Measurements from ENCODE around the gene MSRB1. TPM values are rescaled to one million over a fixed set of nuclear protein-coding genes. Genes with fewer than 3 reads are reported as not detected.

Gene MSRB1
- total RNA-seq, 1 donor from 2014 or later: 39.2 TPM

Other genes starting within 250 kb of the MSRB1 start
- 71.4 TPM for gene MAPK8IP3, start 237.0 kb downstream of the MSRB1 start, total RNA-seq
- 31.7 TPM for gene NME3, start 171.7 kb downstream of the MSRB1 start, total RNA-seq
- 14.9 TPM for gene EME2, start 170.4 kb downstream of the MSRB1 start, total RNA-seq
- gene MRPS34, start 170.1 kb downstream of the MSRB1 start, total RNA-seq: 63.4 TPM
- 24.2 TPM for gene SPSB3, start 160.6 kb downstream of the MSRB1 start, total RNA-seq
- gene NUBP2, start 160.2 kb downstream of the MSRB1 start, total RNA-seq: 32.3 TPM
- gene IGFALS, start 149.5 kb downstream of the MSRB1 start, total RNA-seq: 0.19 TPM
- gene HAGH, start 116.4 kb downstream of the MSRB1 start, total RNA-seq: 166 TPM
- gene FAHD1, start 116.0 kb downstream of the MSRB1 start, total RNA-seq: 20.5 TPM
- gene MEIOB, start 71.0 kb downstream of the MSRB1 start, total RNA-seq: not detected
- gene HS3ST6, start 24.8 kb downstream of the MSRB1 start, total RNA-seq: not detected
- 202 TPM for gene RPL3L, start 11.5 kb upstream of the MSRB1 start, total RNA-seq
- gene NDUFB10, start 16.3 kb upstream of the MSRB1 start, total RNA-seq: 390 TPM
- gene RPS2, start 21.6 kb upstream of the MSRB1 start, total RNA-seq: 702 TPM
- not detected for gene RNF151, start 23.7 kb upstream of the MSRB1 start, total RNA-seq
- 18.3 TPM for gene TBL3, start 28.9 kb upstream of the MSRB1 start, total RNA-seq
- not detected for gene NOXO1, start 38.3 kb upstream of the MSRB1 start, total RNA-seq
- 25.5 TPM for gene GFER, start 41.0 kb upstream of the MSRB1 start, total RNA-seq
- gene SYNGR3, start 46.8 kb upstream of the MSRB1 start, total RNA-seq: 1.8 TPM
- gene ZNF598, start 66.6 kb upstream of the MSRB1 start, total RNA-seq: 21.9 TPM
- gene NPW, start 76.6 kb upstream of the MSRB1 start, total RNA-seq: not detected
- 183 TPM for gene NHERF2, start 83.7 kb upstream of the MSRB1 start, total RNA-seq
- 10.4 TPM for gene NTHL1, start 104.6 kb upstream of the MSRB1 start, total RNA-seq
- gene TSC2, start 104.8 kb upstream of the MSRB1 start, total RNA-seq: 73.3 TPM
- 178 TPM for gene PKD1, start 192.7 kb upstream of the MSRB1 start, total RNA-seq
- 2.2 TPM for gene RAB26, start 205.4 kb upstream of the MSRB1 start, total RNA-seq
- 35.7 TPM for gene TRAF7, start 212.6 kb upstream of the MSRB1 start, total RNA-seq

Data from cardiac septum (tissue), 1 donor.